Calu3 (cell line): Measurements from ENCODE around the gene FSTL5. TPM values are rescaled to one million over a fixed set of nuclear protein-coding genes. Genes with fewer than 3 reads are reported as not detected.

ENCODE experiments used
- BruUV-seq: library from RNA; stranded (reverse); fragments of 400-500 nt; replicated peaks from 2 replicates; lab custom pipeline; 2021; lab: Mats Ljungman, UMichigan
- CTCF ChIA-PET: fragments of 300-600 bp; sonication (Branson Sonifier 250); formaldehyde crosslinking; loops from one replicate; lab custom pipeline; 2022; ENCODE audit warnings: antibody characterized with exemption; lab: Charles Lee
- DNase-seq: peaks from one replicate; pipeline ENCODE4 v3.0.0; 2022
- H3K27ac Mint-ChIP-seq: one replicate; pipeline ENCODE4 v1.8.0; 2022; ENCODE audit warnings: mixed read lengths; ENCODE audit not compliant: unreplicated experiment
- H3K27me3 Mint-ChIP-seq: one replicate; pipeline ENCODE4 v1.8.0; 2022; ENCODE audit warnings: mixed read lengths; ENCODE audit not compliant: unreplicated experiment
- H3K36me3 Mint-ChIP-seq: one replicate; pipeline ENCODE4 v1.8.0; 2022; ENCODE audit warnings: mild to moderate bottlenecking, moderate library complexity, mixed read lengths; ENCODE audit not compliant: insufficient read depth, unreplicated experiment
- H3K4me1 Mint-ChIP-seq: one replicate; pipeline ENCODE4 v1.8.0; 2022; ENCODE audit warnings: mild to moderate bottlenecking, low read depth, mixed read lengths; ENCODE audit not compliant: unreplicated experiment
- H3K4me3 Mint-ChIP-seq: one replicate; pipeline ENCODE4 v1.8.0; 2022; ENCODE audit warnings: mild to moderate bottlenecking, low read depth, moderate library complexity, mixed read lengths; ENCODE audit not compliant: unreplicated experiment
- H3K9me3 Mint-ChIP-seq: one replicate; pipeline ENCODE4 v1.8.0; 2022; ENCODE audit warnings: low read depth, mixed read lengths; ENCODE audit not compliant: unreplicated experiment
- intact Hi-C: fragments of 100-400 bp; cut with micrococcal nuclease; formaldehyde crosslinking; loops from one replicate; pipeline ENCODE4 v1.10.0; 2022; ENCODE audit not compliant: unreplicated experiment
- total RNA-seq: library from RNA; stranded (reverse); gene quantifications from 2 replicates; pipeline ENCODE4 v1.2.3, GENCODE V29; 2022
- TF ChIP-seq, protein P1 (sequence below): fragments of 200-600 bp; IDR thresholded peaks from one replicate; pipeline ENCODE4 v1.8.0; 2022; ENCODE audit warnings: antibody characterized with exemption; ENCODE audit not compliant: unreplicated experiment

The FSTL5 gene
- total RNA-seq, 1 experiment from 2014 or later = not detected

- no peaks in the 10 kb centered on the region for H3K9me3 Mint-ChIP-seq
- no peaks in the 10 kb centered on the region for H3K36me3 Mint-ChIP-seq
- BruUV-seq = no TSS peak
- H3K27me3 Mint-ChIP-seq = no peaks in the 10 kb centered on the region
- no peak for DNase-seq
- no peak overlapping the region for H3K27ac Mint-ChIP-seq
- CTCF ChIA-PET = no interaction called here
- H3K4me1 Mint-ChIP-seq = no peaks in the 10 kb centered on the region
- H3K4me3 Mint-ChIP-seq = no peak overlapping the region
- TF ChIP-seq, protein P1, sequence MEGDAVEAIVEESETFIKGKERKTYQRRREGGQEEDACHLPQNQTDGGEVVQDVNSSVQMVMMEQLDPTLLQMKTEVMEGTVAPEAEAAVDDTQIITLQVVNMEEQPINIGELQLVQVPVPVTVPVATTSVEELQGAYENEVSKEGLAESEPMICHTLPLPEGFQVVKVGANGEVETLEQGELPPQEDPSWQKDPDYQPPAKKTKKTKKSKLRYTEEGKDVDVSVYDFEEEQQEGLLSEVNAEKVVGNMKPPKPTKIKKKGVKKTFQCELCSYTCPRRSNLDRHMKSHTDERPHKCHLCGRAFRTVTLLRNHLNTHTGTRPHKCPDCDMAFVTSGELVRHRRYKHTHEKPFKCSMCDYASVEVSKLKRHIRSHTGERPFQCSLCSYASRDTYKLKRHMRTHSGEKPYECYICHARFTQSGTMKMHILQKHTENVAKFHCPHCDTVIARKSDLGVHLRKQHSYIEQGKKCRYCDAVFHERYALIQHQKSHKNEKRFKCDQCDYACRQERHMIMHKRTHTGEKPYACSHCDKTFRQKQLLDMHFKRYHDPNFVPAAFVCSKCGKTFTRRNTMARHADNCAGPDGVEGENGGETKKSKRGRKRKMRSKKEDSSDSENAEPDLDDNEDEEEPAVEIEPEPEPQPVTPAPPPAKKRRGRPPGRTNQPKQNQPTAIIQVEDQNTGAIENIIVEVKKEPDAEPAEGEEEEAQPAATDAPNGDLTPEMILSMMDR = no peak
- intact Hi-C loops = no loop called here
Measured at GRCh38 chr4:162038112-162038511, 125.7 kb downstream of the FSTL5 start.

DNA sequence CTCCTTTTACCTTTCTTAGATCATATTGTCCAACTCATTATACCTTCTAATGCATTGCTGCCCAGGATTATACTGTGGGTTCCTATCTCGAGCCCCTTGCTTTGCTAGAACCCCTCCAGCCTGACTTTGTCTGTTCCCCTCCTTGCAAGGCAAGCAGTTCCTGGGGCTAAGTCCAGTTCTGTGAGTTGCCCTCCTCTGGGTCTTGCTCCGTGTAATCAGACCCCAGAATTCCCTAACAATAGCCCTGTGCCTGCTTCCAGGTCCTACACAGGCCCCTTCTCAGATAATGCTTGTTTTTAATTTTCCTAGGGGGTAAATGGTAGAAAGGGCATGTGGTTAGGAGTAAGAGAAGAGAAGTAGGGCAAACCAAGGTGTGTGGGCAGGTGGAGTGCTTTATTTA is 145.9 kb downstream of the FSTL5 start:
- intact Hi-C loops = no loop called here
- no peaks in the 10 kb centered on the region for H3K36me3 Mint-ChIP-seq
- H3K4me3 Mint-ChIP-seq = no peak overlapping the region
- TF ChIP-seq, protein P1 = no peak
- no peaks in the 10 kb centered on the region for H3K4me1 Mint-ChIP-seq
- CTCF ChIA-PET = no interaction called here
- no peak for DNase-seq
- no peak overlapping the region for H3K27ac Mint-ChIP-seq
- no peaks in the 10 kb centered on the region for H3K9me3 Mint-ChIP-seq
- no TSS peak for BruUV-seq
- no peaks in the 10 kb centered on the region for H3K27me3 Mint-ChIP-seq

- no TSS peak for BruUV-seq
- CTCF ChIA-PET = no interaction called here
- H3K27ac Mint-ChIP-seq = no peak overlapping the region
Measured at GRCh38 chr4:162016991-162017390, 146.8 kb downstream of the FSTL5 start.

GRCh38 chr4:162016219-162016618 is 147.6 kb downstream of the FSTL5 start:
- no peak overlapping the region for H3K27ac Mint-ChIP-seq
- BruUV-seq = no TSS peak

More at GRCh38 chr4:162016991-162017390, 146.8 kb downstream of the FSTL5 start:
- TF ChIP-seq, protein P1 = no peak
- no peaks in the 10 kb centered on the region for H3K36me3 Mint-ChIP-seq
- intact Hi-C loops = no loop called here
- DNase-seq = no peak
- no peaks in the 10 kb centered on the region for H3K4me1 Mint-ChIP-seq
- H3K9me3 Mint-ChIP-seq = no peaks in the 10 kb centered on the region
- no peaks in the 10 kb centered on the region for H3K27me3 Mint-ChIP-seq
- no peak overlapping the region for H3K4me3 Mint-ChIP-seq

More at GRCh38 chr4:162016219-162016618, 147.6 kb downstream of the FSTL5 start:
- Mint-ChIP-seq H3K36me3 (no peaks in the 10 kb centered on the region), H3K27me3 (no peaks in the 10 kb centered on the region), H3K4me3 (no peak overlapping the region), H3K9me3 (no peaks in the 10 kb centered on the region), H3K4me1 (no peaks in the 10 kb centered on the region)
- CTCF ChIA-PET = no interaction called here
- intact Hi-C loops = no loop called here
- DNase-seq = no peak
- TF ChIP-seq, protein P1 = no peak
